ENCODE measurements around the gene POLR2B.
"Not testable (repeated sequence)": the region's sequence is repeated elsewhere in the genome, so short reads cannot be mapped to it uniquely, and the experiment has no call there.

Gene POLR2B

GRCh38 chr4:57053508-57053907 lies 74.8 kb downstream of the POLR2B start:
- no peak for DNase-seq (ENCODE audit: low read depth)

DNA sequence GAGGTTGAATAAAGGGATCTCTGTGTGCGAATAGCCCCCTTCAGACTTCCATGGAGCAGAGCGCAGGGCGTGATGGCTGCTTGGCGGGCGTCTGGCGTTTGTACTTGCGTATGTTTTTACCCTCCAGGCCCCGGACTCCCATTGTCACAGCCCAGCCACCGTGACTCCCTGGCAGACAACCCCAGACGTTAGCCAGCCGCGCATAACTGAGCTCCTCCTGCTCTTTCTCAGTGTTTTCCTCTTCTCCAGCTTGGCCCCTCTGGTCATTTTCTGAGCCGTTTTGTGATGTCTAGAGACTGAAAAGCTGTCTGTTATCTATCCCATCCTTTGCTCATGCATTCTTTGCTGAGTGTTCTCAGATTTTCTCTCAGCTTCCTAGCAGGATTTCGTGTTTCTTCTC lies 77.2 kb downstream of the POLR2B start:
- no peak for DNase-seq (ENCODE audit: low read depth)

DNA sequence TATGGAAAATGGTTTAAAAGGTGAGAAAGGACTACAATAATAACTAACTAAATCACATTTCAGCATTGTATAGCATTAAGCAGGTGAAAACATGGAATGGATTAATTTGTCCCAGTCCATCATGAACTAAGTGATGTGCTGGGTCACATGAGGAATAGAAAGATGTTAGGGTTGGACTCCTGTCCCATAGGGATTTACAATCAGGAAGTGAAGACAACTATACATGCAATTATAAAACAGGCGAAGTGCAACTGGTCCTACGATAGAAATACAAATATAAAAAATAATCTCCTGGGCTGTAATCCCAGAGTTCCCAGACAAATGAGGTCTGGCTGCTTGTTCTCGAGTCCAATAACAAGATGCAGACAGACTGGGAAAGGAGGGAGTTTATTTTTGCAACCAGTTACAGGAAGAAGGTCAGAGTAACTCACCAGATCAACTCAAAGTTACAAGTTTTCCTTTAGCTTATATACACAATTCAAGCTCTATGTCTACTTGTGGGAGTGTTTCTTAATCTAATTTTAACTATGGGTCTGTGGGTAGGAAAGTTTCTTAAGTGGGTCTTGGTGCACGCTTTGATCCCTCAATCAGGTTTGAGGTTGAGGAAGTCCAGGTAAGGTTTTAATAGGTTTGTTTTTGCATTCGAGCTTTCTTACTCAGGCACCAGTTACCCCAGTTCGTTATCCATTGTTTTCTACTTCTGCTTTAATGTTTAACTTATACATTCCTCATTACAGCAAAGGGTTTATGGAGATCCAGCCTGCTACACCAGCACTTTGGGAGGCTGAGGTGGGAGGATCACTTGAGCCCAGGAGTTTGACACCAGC lies 81.4 kb downstream of the POLR2B start:
- DNase-seq (ENCODE audit: low read depth), result no peak

DNA sequence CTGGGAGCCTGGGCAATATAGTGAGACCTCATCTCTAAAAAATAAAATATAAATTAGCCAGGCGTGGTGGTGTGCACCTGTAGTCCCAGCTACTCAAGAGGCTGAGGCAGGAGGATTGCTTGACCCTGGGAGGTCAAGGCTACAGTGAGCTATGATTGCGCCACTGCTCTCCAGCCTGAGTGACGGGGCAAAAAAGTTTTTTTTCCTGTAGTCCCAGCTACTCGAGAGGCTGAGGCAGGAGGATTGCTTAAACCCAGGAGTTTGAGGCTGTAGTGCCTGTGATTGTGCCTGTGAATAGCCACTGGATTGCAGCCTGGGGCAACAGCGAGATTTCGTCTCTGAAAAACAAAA lies 82.0 kb downstream of the POLR2B start:
- DNase-seq (ENCODE audit: low read depth), result not testable (repeated sequence)

GRCh38 chr4:57061395-57061794 lies 82.7 kb downstream of the POLR2B start:
- peak; percentile 32 for DNase-seq (ENCODE audit: low read depth)

- DNase-seq (ENCODE audit: low read depth), result no peak
Observed at GRCh38 chr4:57063518-57063917, 84.8 kb downstream of the POLR2B start.

DNA sequence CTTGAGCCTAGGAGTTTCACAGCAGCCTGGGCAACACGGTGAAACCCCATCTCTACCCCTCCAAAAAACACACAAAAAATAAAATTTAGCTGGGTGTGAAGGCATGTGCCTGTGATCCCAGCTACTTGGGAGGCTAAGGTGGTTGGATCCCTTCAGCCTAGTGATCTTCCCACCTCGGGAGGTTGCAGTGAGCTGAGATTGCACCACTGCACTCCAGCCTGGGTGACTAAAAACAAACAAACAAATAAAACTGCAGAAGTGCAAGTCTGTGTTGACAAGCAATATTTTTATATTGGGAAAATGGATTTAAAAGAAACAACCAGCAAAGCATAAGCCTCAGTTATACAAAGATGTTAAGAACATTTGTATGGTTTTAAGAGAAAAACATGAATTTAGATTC lies 85.4 kb downstream of the POLR2B start:
- DNase-seq (ENCODE audit: low read depth), result no peak

GRCh38 chr4:57064811-57065711 lies 86.4 kb downstream of the POLR2B start:
- peak; percentile 95 for DNase-seq (ENCODE audit: low read depth)

DNA sequence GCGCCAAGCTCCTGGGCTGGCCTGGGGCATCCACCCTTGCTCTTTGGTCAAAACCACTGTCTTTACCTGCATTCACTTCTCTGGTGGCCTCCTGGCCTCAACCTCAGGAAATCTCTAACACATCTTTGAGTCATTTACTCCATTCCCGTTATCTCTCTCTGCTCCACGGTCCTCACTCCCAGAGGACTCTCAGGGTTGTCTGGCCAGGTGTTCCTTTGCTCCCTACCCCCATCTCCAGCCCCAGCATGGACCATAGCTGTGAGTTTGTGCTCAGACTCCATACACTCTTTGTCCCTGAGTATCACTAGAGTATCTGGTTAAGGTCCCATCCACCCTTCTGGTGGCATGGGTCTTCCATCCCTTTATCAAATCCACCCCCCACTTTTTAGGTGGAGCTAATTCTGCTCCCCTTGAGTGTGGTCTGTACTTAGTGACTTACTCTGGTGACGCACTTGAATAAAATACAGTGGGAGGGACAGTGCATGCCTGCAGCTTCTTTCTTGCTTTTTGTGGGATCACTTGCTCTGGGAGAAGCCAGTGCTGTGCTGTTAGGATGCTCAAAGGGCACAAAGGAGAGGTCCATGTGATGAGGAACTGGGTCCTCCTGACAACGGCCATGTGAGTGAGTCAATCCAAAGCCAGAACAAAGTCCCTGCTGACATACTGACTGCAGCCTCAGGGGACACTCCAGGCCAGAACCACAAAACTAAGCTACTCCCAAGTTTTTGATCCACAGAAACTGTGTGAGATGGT lies 87.2 kb downstream of the POLR2B start:
- DNase-seq (ENCODE audit: low read depth), result no peak

DNA sequence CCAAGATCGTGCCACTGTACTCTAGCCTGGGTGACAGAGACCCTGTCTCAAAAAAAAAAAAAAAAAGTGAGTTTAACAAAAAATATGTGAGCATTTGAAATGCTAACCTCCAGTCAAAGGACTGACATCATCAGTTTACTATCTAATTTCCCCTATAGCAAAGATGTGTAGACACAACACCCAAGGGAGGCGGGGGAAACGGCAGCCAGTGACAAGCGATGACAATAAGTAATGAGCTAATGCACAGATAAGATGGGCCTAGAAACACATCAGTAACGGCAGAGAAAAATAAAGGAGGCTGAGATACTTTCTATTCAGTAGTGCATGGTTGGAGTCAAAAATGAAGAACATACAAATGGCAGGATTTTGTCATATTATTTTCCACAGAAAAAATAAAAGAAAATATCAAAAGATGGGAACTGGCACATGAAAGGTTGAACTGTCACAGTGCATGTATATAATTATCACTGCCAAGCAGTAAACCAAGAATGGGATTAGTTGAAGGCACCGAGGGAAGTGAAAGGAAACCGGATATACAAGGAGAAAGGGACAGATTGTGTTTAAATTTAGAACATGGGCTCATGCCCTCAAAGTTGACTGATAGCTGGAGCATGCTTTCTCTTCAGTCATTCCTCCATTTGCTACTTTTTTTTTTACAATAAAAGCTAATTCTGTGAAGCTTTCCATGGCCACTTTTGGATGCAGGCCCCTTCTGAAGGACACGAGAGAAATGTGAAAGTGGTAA lies 89.7 kb downstream of the POLR2B start:
- DNase-seq (ENCODE audit: low read depth), result no peak

DNA sequence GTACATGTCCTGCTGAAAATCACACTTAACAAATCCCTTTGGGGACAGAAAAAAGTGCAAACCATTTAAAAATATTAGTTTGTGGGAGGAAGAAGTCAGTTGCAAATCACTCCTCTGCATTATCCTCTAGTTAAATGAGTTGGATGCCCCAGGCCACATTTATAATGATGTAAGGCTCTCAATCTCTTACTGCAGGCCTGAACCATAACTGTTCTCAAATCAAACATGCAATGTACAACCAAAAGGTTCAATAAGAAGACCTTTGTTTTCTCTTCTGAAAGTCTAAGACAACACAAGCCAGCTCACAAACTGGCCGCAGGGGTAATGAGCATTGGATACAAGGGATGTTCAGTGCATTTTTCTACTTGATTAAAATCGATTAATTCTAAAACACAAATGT lies 91.8 kb downstream of the POLR2B start:
- no peak for DNase-seq (ENCODE audit: low read depth)

DNA sequence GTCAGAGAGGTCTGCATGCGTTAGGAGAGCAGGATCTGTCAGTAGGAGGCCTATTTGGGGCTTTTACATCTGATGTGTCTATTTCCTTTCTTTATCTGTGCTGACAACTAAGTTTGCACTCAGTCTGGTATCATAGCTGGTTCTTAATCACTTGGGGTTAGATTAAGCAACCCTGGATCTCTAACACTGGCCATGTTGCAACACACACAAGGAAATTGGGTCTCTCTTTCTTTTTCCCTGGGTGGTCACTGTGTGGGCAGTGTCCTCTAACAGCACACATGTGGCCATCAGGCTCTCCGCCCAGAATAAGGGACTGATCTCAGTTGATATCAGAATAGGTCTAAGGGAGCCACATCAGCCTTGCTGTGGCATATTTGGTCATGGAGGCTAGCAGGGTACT lies 92.6 kb downstream of the POLR2B start:
- DNase-seq (ENCODE audit: low read depth), result peak; percentile 74

GRCh38 chr4:57073559-57073958 lies 94.9 kb downstream of the POLR2B start:
- no peak for DNase-seq (ENCODE audit: low read depth)

GRCh38 chr4:57074744-57075143 lies 96.0 kb downstream of the POLR2B start:
- peak; percentile 85 for DNase-seq (ENCODE audit: low read depth)

- DNase-seq (ENCODE audit: low read depth), result no peak
Observed at GRCh38 chr4:57075367-57075766, 96.7 kb downstream of the POLR2B start.

DNA sequence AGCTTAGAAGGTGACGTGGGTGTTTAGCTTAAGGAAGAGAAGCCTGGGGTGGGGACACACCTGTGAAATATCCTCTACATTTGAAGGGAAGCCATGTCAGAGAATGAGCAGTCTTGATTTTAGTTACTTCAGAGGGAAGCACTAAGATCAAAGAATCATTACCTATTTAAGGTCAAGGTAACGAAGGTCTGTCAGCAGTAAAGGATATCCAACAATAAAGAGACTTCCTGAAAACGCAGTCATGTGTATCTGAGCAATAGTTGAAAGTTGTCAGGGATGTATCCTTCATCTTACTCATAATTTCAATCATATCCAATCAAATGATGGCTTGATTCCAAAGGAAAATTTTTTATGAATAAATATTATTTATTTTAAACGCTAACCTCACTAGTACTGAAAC lies 98.0 kb downstream of the POLR2B start:
- DNase-seq (ENCODE audit: low read depth), result no peak

GRCh38 chr4:57077550-57078343 lies 99.1 kb downstream of the POLR2B start:
- peak; percentile 54 for DNase-seq (ENCODE audit: low read depth)

DNA sequence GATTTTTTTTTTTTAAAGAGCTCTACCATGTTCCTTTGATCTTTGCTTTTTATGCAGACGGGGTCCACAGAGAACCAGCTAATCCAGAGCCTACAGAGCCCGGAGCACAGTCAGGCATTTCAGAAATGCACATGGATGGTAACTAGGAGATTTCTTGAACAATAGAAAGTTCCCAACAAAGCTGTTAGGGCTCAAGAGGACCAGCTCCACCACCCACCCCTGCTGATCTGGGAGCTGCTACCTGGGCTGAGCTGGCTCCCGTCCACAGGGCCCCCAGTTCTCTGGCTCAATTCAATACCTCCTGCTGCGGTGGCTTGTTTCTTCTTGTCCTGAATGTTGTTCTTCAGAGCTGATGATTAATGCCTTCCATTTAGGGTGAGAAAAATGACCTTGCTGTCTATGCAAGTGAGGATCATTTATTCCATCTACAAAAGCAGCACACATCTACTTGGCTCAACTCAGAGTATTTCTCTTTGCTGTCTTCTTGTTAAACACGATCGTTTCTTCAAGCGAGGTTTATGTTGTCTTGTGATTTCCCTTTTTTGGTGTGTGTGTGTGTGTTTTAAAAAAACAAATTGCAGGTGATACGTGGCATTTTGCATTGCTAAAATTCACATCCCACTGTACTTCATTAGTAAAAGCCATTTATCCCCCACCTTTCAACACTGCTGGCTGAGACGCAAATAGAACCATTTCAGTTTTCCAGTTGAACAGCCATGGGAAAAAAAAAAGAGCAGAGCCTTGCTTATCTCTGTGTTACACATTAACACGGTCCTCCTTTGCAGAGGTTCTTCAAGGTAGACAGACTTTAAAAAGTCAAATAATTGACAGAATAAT lies 100.2 kb downstream of the POLR2B start:
- DNase-seq (ENCODE audit: low read depth), result no peak
